ENCODE data around the gene SNX19.
"Not testable (repeated sequence)": the region's sequence is repeated elsewhere in the genome, so short reads cannot be mapped to it uniquely, and the experiment has no call there.

SNX19 gene

DNA sequence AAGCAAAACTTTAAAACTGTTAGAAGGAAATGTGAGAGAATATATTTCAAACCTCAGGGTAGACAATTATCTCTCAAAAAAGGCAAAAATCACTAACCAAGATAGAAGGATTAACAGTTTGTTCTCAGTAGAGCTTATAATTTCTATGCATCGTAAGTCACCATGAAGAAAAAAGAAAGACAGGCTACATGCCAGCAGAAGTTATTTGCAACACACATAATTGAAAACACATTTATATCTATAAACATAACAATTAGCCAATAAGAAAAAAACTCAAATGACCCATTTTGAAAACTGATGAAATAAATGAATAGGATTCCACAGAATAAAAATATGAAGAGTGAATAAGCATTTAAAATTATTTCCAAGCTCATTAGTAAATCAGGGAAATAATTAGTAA lies 24.4 kb upstream of the SNX19 start:
- no peak for DNase-seq (ENCODE audit: low read depth)
- TF ChIP-seq, protein P1, sequence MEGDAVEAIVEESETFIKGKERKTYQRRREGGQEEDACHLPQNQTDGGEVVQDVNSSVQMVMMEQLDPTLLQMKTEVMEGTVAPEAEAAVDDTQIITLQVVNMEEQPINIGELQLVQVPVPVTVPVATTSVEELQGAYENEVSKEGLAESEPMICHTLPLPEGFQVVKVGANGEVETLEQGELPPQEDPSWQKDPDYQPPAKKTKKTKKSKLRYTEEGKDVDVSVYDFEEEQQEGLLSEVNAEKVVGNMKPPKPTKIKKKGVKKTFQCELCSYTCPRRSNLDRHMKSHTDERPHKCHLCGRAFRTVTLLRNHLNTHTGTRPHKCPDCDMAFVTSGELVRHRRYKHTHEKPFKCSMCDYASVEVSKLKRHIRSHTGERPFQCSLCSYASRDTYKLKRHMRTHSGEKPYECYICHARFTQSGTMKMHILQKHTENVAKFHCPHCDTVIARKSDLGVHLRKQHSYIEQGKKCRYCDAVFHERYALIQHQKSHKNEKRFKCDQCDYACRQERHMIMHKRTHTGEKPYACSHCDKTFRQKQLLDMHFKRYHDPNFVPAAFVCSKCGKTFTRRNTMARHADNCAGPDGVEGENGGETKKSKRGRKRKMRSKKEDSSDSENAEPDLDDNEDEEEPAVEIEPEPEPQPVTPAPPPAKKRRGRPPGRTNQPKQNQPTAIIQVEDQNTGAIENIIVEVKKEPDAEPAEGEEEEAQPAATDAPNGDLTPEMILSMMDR (conservative IDR thresholded peaks at IDR 0.05; ENCODE audit: low read depth, low read length), result no peak
- no peak overlapping the region for H3K4me3 ChIP-seq (ENCODE audit: low read length)

DNA sequence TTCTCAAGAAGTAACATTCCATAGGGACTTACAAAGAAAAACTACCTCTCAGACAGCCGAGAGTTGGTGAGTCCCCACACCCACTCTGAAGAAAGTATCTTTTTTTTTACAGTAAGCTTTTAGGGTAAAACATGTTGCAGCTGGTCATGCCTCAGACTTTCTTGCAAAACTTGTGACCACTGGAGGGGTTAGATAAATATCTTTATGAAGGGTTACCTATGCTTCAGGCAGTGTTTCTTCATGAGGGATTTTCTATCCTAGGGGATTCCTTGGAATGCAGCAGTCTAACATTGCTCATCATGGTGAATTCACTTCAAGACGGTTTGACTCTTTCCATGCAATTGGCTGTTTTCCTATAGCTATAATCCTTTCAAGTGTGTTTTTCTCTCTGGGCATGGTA lies 20.8 kb upstream of the SNX19 start:
- no peak overlapping the region for H3K4me3 ChIP-seq (ENCODE audit: low read length)
- DNase-seq (ENCODE audit: low read depth), result no peak
- TF ChIP-seq, protein P1 (conservative IDR thresholded peaks at IDR 0.05; ENCODE audit: low read depth, low read length), result no peak

DNA sequence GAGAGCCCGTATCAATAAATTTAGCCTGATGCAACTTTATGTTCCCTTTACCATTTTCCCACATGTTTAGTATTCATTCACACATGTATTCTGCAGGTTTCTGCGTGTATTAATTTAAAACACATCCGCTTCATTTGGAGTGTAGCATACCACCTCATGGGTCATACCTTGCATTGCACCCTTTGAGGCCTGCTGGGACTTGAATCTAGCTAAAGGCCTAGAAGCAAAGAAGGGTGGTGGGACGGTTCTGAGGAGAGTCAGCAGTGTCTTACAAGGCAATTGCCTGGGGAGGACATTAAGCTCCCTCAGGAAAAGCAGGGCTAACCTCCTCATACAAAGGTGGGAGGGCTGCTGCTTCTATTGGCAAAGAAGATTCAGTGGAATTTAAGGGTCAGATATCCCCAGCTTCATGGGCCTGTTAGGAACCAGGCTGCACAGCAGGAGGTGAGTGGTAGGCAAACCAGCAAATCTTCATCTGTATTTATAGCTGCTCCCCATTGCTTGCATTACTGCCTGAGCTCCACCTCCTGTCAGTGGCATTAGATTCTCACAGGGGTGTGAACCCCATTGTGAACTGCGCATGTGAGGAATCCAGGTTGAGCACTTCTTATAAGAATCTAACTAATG lies 15.9 kb upstream of the SNX19 start:
- no peak overlapping the region for H3K4me3 ChIP-seq (ENCODE audit: low read length)
- TF ChIP-seq, protein P1 (conservative IDR thresholded peaks at IDR 0.05; ENCODE audit: low read depth, low read length), result no peak
- no peak for DNase-seq (ENCODE audit: low read depth)

DNA sequence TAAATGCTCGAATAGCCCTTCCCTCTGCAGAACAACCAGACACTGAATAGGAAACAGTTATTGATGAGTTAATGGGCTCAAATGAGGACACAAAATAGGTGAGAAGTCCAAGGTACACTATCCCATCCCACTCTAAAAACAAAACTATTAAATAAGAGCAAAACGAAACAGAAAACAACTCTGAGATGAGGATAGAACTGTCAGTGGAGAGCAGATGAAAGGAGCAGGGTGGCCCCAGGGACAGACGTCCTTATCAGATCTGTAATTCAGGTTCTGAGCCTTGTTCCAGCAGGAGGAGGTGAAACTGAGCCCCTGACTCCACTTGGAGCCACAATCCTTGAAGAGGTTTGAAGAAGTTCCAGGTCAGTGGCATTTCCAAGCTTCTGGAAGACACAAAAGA lies 8.5 kb upstream of the SNX19 start:
- no peak overlapping the region for H3K4me3 ChIP-seq (ENCODE audit: low read length)
- no peak for DNase-seq (ENCODE audit: low read depth)
- TF ChIP-seq, protein P1 (conservative IDR thresholded peaks at IDR 0.05; ENCODE audit: low read depth, low read length), result no peak

DNA sequence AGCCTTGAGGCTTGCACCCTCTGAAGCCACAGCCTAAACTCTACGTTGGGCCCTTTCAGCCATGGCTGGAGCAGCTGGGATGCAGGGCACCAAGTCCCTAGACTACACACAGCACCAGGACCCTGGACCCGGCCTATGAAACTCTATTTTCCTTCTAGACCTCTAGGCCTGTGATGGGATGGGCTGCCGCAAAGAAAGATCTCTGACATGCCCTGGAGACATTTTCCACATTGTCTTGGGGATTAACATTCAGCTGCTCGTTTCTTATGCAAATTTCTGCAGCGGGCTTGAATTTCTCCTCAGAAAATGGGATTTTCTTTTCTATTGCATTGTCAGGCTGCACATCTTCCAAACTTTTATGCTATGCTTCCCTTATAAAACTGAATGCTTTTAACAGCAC lies 4.3 kb upstream of the SNX19 start:
- not testable (repeated sequence) for DNase-seq (ENCODE audit: low read depth)

DNA sequence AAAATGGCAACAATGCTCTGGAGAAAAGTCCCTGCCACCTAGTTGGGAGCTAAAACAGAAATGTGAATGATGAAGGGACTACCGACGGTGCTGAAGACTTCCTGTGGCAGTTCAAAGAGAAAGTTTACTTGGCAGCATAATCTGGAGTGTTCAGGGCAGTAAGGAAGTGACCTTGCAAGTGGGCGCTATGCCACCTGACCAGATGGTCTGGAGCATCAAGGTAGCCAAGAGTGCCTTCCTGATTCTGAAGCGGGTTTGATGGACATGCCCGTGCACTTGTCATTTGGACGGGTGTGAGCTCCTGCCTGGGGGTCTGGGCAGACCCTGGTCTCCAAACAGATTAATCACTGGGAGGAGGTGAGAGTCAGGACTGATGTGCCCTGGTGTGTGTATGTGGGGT lies 1.8 kb upstream of the SNX19 start:
- H3K4me3 ChIP-seq (ENCODE audit: low read length), result no peak overlapping the region
- TF ChIP-seq, protein P1 (conservative IDR thresholded peaks at IDR 0.05; ENCODE audit: low read depth, low read length), result no peak
- DNase-seq (ENCODE audit: low read depth), result no peak

More for the DNA sequence above, 4.3 kb upstream of the SNX19 start:
- not testable (repeated sequence) for H3K4me3 ChIP-seq (ENCODE audit: low read length)

DNA sequence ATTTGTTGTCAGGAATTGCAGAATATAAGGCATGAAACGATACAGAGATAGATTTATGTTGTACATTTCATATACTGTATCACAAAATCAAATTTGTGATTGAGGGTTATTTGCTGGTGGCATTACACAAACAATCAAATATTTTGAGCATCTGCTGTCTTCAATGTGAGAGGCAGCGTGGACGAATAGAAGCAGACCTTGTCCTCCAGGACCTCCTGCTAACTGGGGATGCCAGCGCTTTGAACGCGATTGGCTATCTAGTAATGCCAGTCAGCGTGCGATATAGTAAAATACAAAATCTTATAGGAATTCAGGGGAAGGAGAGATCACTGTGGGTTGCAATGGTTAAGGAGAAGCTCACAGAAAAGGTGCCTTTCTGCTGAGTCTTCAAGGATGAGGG lies 631 bp upstream of the SNX19 start:
- H3K4me3 ChIP-seq (ENCODE audit: low read length), result peak overlapping the region; percentile 56
- no peak for DNase-seq (ENCODE audit: low read depth)
- TF ChIP-seq, protein P1 (conservative IDR thresholded peaks at IDR 0.05; ENCODE audit: low read depth, low read length), result no peak
